CD4-positive, CD25-positive, alpha-beta regulatory T cell (primary cell): ENCODE measurements around the gene EBI3. TPM values are rescaled to one million over a fixed set of nuclear protein-coding genes. Genes with fewer than 3 reads are reported as not detected.

Experiments
- ATAC-seq, 2 donors: fragments of 150-1000 bp; cut with Tn5 transposase; one replicate each; pipeline ENCODE4 v1.10.0; 2021; ENCODE audit warnings: low read depth in 2 of 2, moderate number of reproducible peaks in 2 of 2, moderate library complexity in 1 of 2
- DNase-seq, 3 donors: peaks; one replicate each; pipeline versions ENCODE4 v3.0.0 to v3.0.0-alpha.2; 2012 to 2022; ENCODE audit warnings: mixed read lengths in 1 of 3
- H3K27ac ChIP-seq: one replicate; pipeline ENCODE4 v1.7.0; 2013; ENCODE audit warnings: mild to moderate bottlenecking, low read length; ENCODE audit not compliant: insufficient read depth, poor library complexity, severe bottlenecking
- H3K27me3 ChIP-seq: one replicate; pipeline ENCODE4 v1.7.0; 2013; ENCODE audit warnings: low read length; ENCODE audit not compliant: control insufficient read depth, insufficient read depth
- H3K36me3 ChIP-seq: one replicate; pipeline ENCODE4 v1.7.0; 2013; ENCODE audit warnings: mild to moderate bottlenecking, low read length, moderate library complexity; ENCODE audit not compliant: control insufficient read depth, insufficient read depth
- H3K4me1 ChIP-seq: 2 replicates; pipeline ENCODE4 v1.7.0; 2013; ENCODE audit warnings: mild to moderate bottlenecking, low read length; ENCODE audit not compliant: insufficient read depth, control insufficient read depth, poor library complexity, severe bottlenecking
- H3K4me3 ChIP-seq: one replicate; pipeline ENCODE4 v1.7.0; 2013; ENCODE audit warnings: low read depth, mild to moderate bottlenecking, low read length, moderate library complexity
- H3K9me3 ChIP-seq, 2 experiments: 1 replicate in 1 of 2; 2 replicates in 1 of 2; pipeline ENCODE4 v1.7.0; 2013; ENCODE audit warnings: low read length in 2 of 2, mild to moderate bottlenecking in 1 of 2, moderate library complexity in 1 of 2; ENCODE audit not compliant: control insufficient read depth in 2 of 2
- H3K27ac Mint-ChIP-seq, 3 donors: one replicate each; pipeline ENCODE4 v1.8.0; 2020 to 2022; ENCODE audit warnings: mild to moderate bottlenecking in 3 of 3, mixed read lengths in 3 of 3, moderate library complexity in 2 of 3
- H3K27me3 Mint-ChIP-seq: one replicate; pipeline ENCODE4 v1.8.0; 2022; ENCODE audit warnings: mild to moderate bottlenecking, mixed read lengths
- H3K36me3 Mint-ChIP-seq: one replicate; pipeline ENCODE4 v1.8.0; 2020; ENCODE audit warnings: mixed read lengths
- H3K4me1 Mint-ChIP-seq, 4 donors: one replicate each; pipeline ENCODE4 v1.8.0; 2020 to 2022; ENCODE audit warnings: mixed read lengths in 4 of 4, mild to moderate bottlenecking in 1 of 4
- H3K4me3 Mint-ChIP-seq, 4 donors: one replicate each; pipeline ENCODE4 v1.8.0; 2020 to 2022; ENCODE audit warnings: mild to moderate bottlenecking in 4 of 4, mixed read lengths in 4 of 4, moderate library complexity in 3 of 4
- H3K9me3 Mint-ChIP-seq, 7 donors: one replicate each; pipeline ENCODE4 v1.8.0; 2020 to 2022; ENCODE audit warnings: mixed read lengths in 7 of 7, mild to moderate bottlenecking in 3 of 7, moderate library complexity in 2 of 7
- polyA plus RNA-seq, 4 donors: library from polyadenylated mRNA; unstranded; fragments of 300-500 nt; fragmentation: Illumina TruSeq; gene quantifications; one replicate each; pipeline ENCODE4 v1.2.3, GENCODE V29; 2021
- total RNA-seq: library from RNA; stranded (reverse); gene quantifications from one replicate; pipeline ENCODE4 v1.2.3, GENCODE V29; 2022

Gene EBI3
- total RNA-seq (not detected), polyA plus RNA-seq (under 1 TPM in 2 of 4 donors, not detected in 2; 0.24 to 0.57 TPM)

DNA sequence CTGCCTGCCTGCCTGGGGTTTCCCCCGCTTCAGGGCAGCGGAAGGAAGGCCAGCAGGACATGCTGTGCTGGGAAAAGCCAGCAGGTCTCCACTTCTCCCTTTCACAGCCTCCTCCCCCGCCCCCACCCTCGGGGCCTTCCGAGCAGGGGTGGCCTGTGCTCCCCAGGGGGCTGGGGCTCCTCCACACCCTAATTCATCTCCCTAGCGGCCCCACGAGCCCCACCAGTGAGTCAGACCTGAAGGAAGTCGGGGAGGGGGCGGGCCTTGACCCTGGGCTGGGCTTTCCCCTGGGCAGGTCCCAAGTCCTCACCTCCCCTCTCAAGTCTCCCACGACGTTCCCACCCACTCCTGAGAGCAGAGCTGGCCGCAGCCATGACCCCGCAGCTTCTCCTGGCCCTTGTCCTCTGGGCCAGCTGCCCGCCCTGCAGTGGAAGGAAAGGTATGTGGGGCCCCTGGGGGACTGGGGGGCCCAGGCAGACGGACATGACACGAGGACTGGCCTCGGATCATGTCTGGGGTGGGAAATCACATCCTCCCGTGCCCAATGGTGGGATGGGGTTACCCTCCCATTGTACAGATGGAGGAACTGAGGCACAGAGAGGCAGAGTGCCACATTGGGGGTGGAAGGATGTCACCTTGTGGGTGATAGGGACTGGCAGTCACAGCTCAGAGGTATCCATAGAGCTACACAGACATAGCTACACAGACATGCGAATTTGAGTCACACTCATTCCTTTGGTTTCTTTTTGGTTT is at the start of gene EBI3:
Gene EBI3, plus strand, starts transcription at position 345 of the 753 bp plus-strand sequence. Its CDS starts 28 bp downstream, at position 373.
- DNase-seq, result peak in 1 of 3 donors; percentile 15
- Mint-ChIP-seq H3K9me3 (no peaks in the 10 kb centered on the region), H3K27me3 (no peaks in the 10 kb centered on the region), H3K4me3 (no peak within 1 kb of the TSS), H3K36me3 (no peaks in the 10 kb centered on the region), H3K4me1 (peaks cover 0 to 4% (median 2%) of the 10 kb centered on the region in 4 donors), H3K27ac (no peak within 1 kb of the TSS)
- H3K36me3 ChIP-seq, result no peaks in the 10 kb centered on the region
- H3K4me1 ChIP-seq, result peaks cover 8% of the 10 kb centered on the region
- H3K4me3 ChIP-seq, result no peak within 1 kb of the TSS
- no peak within 1 kb of the TSS for H3K27ac ChIP-seq
- ATAC-seq, result peak; percentile 42 to 48
- no peaks in the 10 kb centered on the region for H3K27me3 ChIP-seq
- no peaks in the 10 kb centered on the region for H3K9me3 ChIP-seq

DNA sequence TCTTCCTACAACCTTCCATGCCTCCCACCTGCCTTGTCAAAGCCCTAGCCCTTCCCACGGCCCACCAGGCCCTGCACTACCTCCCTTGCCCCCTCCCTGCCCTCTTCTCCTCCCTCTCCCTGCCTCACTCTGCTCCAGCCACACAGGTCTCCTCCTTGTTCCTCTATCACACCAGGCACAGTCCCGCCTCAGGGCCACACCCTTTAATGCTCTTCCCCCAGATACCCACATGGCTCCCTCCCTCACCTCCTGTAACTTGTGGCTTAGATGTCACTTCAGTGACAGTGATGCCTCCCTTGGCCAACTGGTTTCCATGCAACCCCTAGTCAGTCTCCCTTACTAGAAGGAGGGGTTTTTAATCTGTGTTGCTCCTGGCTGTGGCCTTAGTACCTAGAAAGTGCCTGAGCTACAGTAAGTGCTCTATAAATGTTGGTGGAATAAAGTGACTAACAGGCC is 48.2 kb upstream of the EBI3 start:
- Mint-ChIP-seq H3K27ac (peak overlapping the region in 1 of 3 donors; percentile 73), H3K27me3 (peaks cover 5% of the 10 kb centered on the region), H3K4me3 (peak overlapping the region; percentile 70 to 97 (median 78)), H3K4me1 (peaks cover 0 to 40% (median 15%) of the 10 kb centered on the region in 4 donors), H3K9me3 (peaks cover 0 to 2% (median 0%) of the 10 kb centered on the region in 7 donors), H3K36me3 (peaks cover 10% of the 10 kb centered on the region)
- Histone ChIP-seq H3K36me3 (no peaks in the 10 kb centered on the region), H3K27ac (no peak overlapping the region), H3K9me3 (no peaks in the 10 kb centered on the region), H3K4me3 (no peak overlapping the region), H3K27me3 (no peaks in the 10 kb centered on the region), H3K4me1 (peaks cover 25% of the 10 kb centered on the region)
- peak in 1 of 3 donors; percentile 24 for DNase-seq
- ATAC-seq, result no peak

DNA sequence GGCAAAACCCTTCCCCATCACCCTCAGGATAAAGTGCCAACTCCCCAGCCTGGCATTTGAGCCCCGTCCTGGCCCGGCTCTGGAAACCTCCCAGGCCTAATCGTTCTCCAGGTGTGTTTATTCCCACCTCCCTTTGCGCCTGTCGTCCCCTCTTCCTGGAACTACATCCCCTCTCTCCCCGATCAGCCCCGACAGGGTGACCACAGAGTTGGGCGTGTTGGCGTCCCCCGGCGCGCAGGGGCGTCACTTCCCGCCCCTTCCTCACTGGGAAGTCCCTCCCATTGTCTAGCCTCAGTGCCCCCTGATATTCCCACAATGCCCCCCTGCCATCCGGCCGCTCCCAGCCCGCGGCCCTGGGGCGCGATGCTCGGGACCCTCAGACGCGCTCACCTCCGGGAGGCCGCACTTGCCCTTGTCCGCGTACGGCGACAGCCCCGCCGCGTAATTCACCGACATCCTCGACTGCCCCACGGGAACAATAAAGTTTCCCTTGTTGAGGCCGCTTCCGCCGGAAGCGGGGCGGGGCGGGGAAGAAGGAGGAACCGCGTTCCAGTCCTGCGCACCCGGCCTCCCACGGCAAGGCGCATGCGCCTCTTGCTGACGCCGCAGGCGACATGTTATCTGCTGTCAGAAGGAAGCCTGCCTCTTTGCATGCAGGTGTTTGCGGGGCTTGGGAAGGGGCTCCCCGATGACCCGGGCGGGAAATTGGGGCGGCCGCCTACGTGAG is 47.1 kb upstream of the EBI3 start, which contains the start of the genes ANKRD24 and SIRT6:
Gene ANKRD24, plus strand, starts transcription at position 606 of the 727 bp plus-strand sequence. CDS start 3,737 bp downstream, outside the sequence.
Gene SIRT6, minus strand, starts transcription at position 480 of the 727 bp plus-strand sequence. Its CDS starts 24 bp downstream, at position 456.
- Histone ChIP-seq H3K4me3 (peak within 1 kb of the TSS; percentile 68), H3K9me3 (no peaks in the 10 kb centered on the region), H3K27me3 (no peaks in the 10 kb centered on the region), H3K4me1 (peaks cover 25% of the 10 kb centered on the region), H3K27ac (peak within 1 kb of the TSS; percentile 74), H3K36me3 (no peaks in the 10 kb centered on the region)
- ATAC-seq (peak; percentile 87), DNase-seq (peak; percentile 94 to 98 (median 96))
- Mint-ChIP-seq H3K9me3 (peaks cover 0 to 2% (median 0%) of the 10 kb centered on the region in 7 donors), H3K36me3 (peaks cover 7% of the 10 kb centered on the region), H3K4me3 (peak within 1 kb of the TSS; percentile 95 to 100 (median 97)), H3K27ac (peak within 1 kb of the TSS; percentile 91 to 98 (median 97)), H3K27me3 (peaks cover 5% of the 10 kb centered on the region), H3K4me1 (peaks cover 0 to 44% (median 18%) of the 10 kb centered on the region in 4 donors)

DNA sequence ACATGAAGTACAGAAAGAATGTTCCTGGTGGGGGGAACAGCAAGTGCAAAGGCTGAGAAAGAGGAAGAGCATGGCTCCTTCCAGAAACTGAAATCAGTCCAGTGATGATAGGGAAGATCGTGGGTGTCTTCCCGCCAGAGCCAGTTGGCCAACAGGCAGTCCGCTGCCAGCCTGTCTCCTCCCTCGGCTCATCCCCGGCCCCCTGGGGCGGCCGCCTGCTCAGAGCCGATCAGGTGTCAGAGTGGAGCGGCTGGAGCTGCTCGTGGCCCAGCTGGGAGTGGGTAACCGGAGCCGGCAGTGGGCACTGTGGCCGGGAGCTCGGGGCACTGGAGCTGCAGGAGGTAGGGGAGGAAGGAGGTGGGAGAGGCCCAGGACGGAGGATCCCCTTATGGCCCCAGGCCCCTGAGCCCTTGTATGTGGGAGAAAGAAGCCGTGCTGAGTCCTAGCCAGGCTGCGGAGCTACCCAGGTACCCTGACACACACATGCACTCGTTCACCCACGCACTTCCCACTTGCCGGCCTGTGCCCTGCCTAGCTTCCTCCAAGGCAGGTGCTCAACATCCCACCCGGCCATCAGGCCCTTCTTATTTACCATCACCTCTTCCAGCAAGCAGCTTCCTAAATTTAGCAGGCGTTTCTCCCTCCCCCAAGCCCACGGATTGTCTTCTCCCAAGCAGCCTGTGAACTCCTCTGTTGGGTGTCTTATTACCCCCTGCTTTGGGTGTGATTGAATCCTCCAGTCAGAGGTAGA is 45.2 kb upstream of the EBI3 start:
- Histone ChIP-seq H3K9me3 (no peaks in the 10 kb centered on the region), H3K27me3 (no peaks in the 10 kb centered on the region), H3K4me1 (peaks cover 25% of the 10 kb centered on the region), H3K36me3 (no peaks in the 10 kb centered on the region), H3K27ac (no peak overlapping the region), H3K4me3 (no peak overlapping the region)
- H3K36me3 Mint-ChIP-seq, result peaks cover 7% of the 10 kb centered on the region
- H3K27ac Mint-ChIP-seq, result no peak overlapping the region
- peaks cover 0 to 2% (median 0%) of the 10 kb centered on the region in 7 donors for H3K9me3 Mint-ChIP-seq
- peak overlapping the region; percentile 59 to 78 (median 66) for H3K4me3 Mint-ChIP-seq
- H3K27me3 Mint-ChIP-seq, result peaks cover 5% of the 10 kb centered on the region
- DNase-seq (no peak), ATAC-seq (no peak)
- peaks cover 0 to 44% (median 19%) of the 10 kb centered on the region in 4 donors for H3K4me1 Mint-ChIP-seq

DNA sequence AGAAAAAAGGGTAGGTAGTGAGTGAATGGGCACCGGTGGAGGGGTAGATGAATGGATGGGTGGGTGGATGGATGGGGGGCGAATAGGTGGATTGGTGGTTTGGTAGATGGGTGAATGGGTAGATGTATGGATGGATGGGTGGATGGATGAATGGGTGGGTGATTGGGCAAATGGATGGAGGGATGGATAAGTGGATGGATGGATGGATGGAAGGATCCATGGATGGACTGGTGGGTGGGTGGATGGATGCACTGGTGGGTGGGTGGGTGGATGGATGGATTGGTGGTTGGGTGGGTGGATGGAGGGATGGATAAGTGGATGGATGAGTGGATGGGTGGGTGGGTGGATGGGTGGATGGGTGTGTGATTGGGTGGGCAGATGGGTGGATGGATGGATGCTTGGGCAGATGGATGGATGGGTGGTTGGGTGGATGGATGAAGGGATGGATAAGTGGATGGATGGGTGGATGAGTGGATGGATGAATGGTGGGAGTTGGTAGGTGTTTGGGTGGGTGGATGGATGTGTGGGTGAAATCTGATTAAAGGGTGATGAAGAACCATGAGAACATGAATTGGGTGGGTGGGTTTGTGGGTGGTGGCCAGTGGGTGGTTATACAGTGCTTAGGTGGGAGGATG is 44.5 kb upstream of the EBI3 start:
- H3K9me3 ChIP-seq, result no peaks in the 10 kb centered on the region
- Mint-ChIP-seq H3K27ac (no peak overlapping the region), H3K4me3 (peak overlapping the region in 3 of 4 donors; percentile 10 to 78 (median 71))

DNA sequence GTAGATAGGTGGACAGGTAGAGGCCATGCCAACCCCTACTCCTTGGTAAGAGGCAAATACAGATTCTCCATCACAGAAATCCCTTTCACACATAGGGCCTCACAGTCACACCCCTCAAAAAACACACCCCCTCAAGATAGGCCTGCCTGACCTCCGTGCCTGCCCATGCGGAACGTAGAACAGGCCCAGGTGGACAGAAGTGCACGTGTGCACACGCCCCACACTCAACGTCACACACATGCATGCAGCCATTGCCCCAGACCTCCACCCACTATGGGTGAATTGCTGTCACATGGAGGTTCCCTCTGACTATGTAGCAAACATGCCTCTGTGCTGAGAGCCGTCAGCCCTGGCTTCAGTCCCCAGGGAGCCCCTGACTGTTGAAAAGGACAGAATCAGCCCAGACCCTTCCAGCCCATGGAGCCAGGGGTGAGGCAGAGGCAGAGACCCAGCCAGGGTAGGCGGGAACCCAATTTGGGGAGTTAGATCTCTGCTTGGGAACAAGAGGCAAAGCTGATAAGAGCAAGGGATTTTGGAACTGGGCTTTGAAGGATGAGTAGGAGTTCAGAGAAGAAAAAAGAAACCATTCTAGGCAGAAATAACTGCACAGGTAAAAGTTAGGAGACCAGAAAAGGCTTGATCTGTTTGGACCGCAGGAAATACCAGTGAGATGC is 43.8 kb upstream of the EBI3 start:
- no peak for DNase-seq
- Histone ChIP-seq H3K36me3 (no peaks in the 10 kb centered on the region), H3K4me3 (no peak overlapping the region), H3K27me3 (no peaks in the 10 kb centered on the region), H3K27ac (no peak overlapping the region), H3K4me1 (peaks cover 22% of the 10 kb centered on the region), H3K9me3 (no peaks in the 10 kb centered on the region)
- peaks cover 0 to 2% (median 0%) of the 10 kb centered on the region in 7 donors for H3K9me3 Mint-ChIP-seq
- H3K4me3 Mint-ChIP-seq, result peak overlapping the region in 1 of 4 donors; percentile 24
- no peak overlapping the region for H3K27ac Mint-ChIP-seq
- H3K27me3 Mint-ChIP-seq, result peaks cover 5% of the 10 kb centered on the region
- peaks cover 0 to 30% (median 12%) of the 10 kb centered on the region in 4 donors for H3K4me1 Mint-ChIP-seq
- H3K36me3 Mint-ChIP-seq, result no peaks in the 10 kb centered on the region
- ATAC-seq, result no peak

More for the DNA sequence above, 44.5 kb upstream of the EBI3 start:
- H3K36me3 ChIP-seq, result no peaks in the 10 kb centered on the region
- H3K27me3 ChIP-seq, result no peaks in the 10 kb centered on the region
- Mint-ChIP-seq H3K9me3 (peaks cover 0 to 2% (median 0%) of the 10 kb centered on the region in 7 donors), H3K36me3 (peaks cover under 1% of the 10 kb centered on the region), H3K4me1 (peaks cover 0 to 37% (median 15%) of the 10 kb centered on the region in 4 donors), H3K27me3 (peaks cover 5% of the 10 kb centered on the region)
- peaks cover 25% of the 10 kb centered on the region for H3K4me1 ChIP-seq
- ATAC-seq, result no peak
- H3K4me3 ChIP-seq, result no peak overlapping the region
- DNase-seq, result no peak
- no peak overlapping the region for H3K27ac ChIP-seq
